IMR-90 (cell line): ENCODE measurements around the gene MOV10.

Experiments
- CEBPB ChIP-seq: IDR thresholded peaks from 2 replicates; pipeline ENCODE4 v1.6.1; 2012; ENCODE audit warnings: low read depth, low read length, improper control_type of control experiment
- CTCF ChIP-seq: conservative IDR thresholded peaks from 2 replicates; pipeline ENCODE4 v1.5.1; 2012; ENCODE audit warnings: mild to moderate bottlenecking, low read depth, low read length, improper control_type of control experiment
- MAFK ChIP-seq: IDR thresholded peaks from 2 replicates; pipeline ENCODE4 v1.6.1; 2012; ENCODE audit warnings: low read depth, low read length, improper control_type of control experiment
- NFE2L2 ChIP-seq: fragments of 150-350 bp; IDR thresholded peaks from 2 replicates; pipeline ENCODE4 v1.6.1; 2016; ENCODE audit warnings: low read depth, mild to moderate bottlenecking, low read length
- POLR2A ChIP-seq: IDR thresholded peaks from 2 replicates; pipeline ENCODE4 v1.6.1; 2012; ENCODE audit warnings: mild to moderate bottlenecking, low read depth, low read length
- RFX5 ChIP-seq: IDR thresholded peaks from 2 replicates; pipeline ENCODE4 v1.8.0; 2012; ENCODE audit warnings: low read depth, mild to moderate bottlenecking, low read length, moderate library complexity
- SMC3 ChIP-seq: fragments of 150-350 bp; IDR thresholded peaks from 2 replicates; pipeline ENCODE4 v1.6.1; 2016; ENCODE audit warnings: low read depth, mild to moderate bottlenecking, antibody characterized with exemption, low read length, moderate library complexity

GRCh38 chr1:112703706-112704105, 29.2 kb downstream of the MOV10 start:
- TF ChIP-seq CTCF: no peak
- no peak for TF ChIP-seq POLR2A
- TF ChIP-seq RFX5: no peak
- no peak for TF ChIP-seq MAFK
- TF ChIP-seq CEBPB: no peak
- no peak for TF ChIP-seq SMC3
- TF ChIP-seq NFE2L2: no peak
